Measurements from ENCODE around the gene SAMD1. TPM values are rescaled to one million over a fixed set of nuclear protein-coding genes. Genes with fewer than 3 reads are reported as not detected.

SAMD1 gene
- total RNA-seq, 1 experiment from 2014 or later = 64.1 TPM

GRCh38 chr19:14118165-14119051 lies 27.9 kb upstream of the SAMD1 start:
- H3K36me3 ChIP-seq = peaks cover 35% of the 10 kb centered on the region
- DNase-seq (ENCODE audit: low read depth in 1 of 2, low spot score in 2 of 2) = peak in 1 of 2 experiments; percentile 31
- H3K27ac ChIP-seq = peak overlapping the region; percentile 29
- no peaks in the 10 kb centered on the region for H3K27me3 ChIP-seq (replicated peaks)
- 0 out of 2 replicates have a peak, but pooled peaks cover 4% of the 10 kb centered on the region for H3K9me3 ChIP-seq (replicated peaks)
- peaks cover 15% of the 10 kb centered on the region for H3K4me1 ChIP-seq (replicated peaks)
- peak overlapping the region; percentile 68 for H3K4me3 ChIP-seq

- H3K36me3 ChIP-seq = peaks cover 32% of the 10 kb centered on the region
- no peaks in the 10 kb centered on the region for H3K27me3 ChIP-seq (replicated peaks)
- peaks cover 15% of the 10 kb centered on the region for H3K4me1 ChIP-seq (replicated peaks)
- H3K4me3 ChIP-seq = peak within 1 kb of the TSS; percentile 68
- DNase-seq (ENCODE audit: low read depth in 1 of 2, low spot score in 2 of 2) = peak; percentile 96 to 99
- H3K9me3 ChIP-seq (replicated peaks) = 0 out of 2 replicates have a peak, but pooled peaks cover 4% of the 10 kb centered on the region
- peak within 1 kb of the TSS; percentile 29 for H3K27ac ChIP-seq
Observed at GRCh38 chr19:14117668-14118164, 27.2 kb upstream of the SAMD1 start, which contains the start of gene PRKACA. TSS of gene PRKACA (minus strand) at chr19:14117762. CDS start at chr19:14117547, 215 bp downstream.

DNA sequence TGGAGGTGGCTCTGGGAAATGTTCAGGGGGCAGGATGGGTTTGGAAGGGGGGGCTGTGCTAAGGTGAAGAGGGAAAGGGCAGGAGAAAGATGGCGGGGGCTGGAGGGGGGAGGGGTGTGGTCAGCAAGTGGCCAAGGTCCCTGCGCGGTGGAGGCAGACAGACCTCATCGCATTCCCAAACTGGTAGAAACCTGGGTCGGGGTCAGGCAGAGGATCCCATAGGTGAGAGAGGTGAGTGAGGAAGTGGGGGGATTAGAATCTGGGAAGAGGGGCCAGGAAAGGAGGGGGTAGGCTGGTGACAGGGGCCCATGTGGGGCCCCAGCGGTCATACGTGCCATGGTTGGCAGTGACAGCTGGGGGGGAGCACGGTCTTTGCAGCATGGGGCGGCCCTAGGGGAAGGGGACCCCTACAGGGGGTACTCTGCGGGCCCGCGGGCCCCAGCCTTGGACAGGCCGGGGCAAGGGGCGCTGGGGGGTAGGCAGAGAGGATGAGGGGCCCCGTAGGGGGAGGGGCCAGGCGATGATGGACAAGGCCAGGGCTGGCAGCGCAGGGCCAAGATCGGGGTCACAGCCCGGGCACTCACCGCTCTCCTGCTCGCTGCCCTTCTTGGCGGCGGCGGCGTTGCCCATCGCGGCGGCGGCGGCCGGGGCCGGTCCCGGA lies 26.5 kb upstream of the SAMD1 start:
- Histone ChIP-seq H3K36me3 (peaks cover 27% of the 10 kb centered on the region), H3K4me1 (replicated peaks) (peaks cover 15% of the 10 kb centered on the region), H3K9me3 (replicated peaks) (0 out of 2 replicates have a peak, but pooled peaks cover 4% of the 10 kb centered on the region), H3K27me3 (replicated peaks) (no peaks in the 10 kb centered on the region), H3K4me3 (peak overlapping the region; percentile 68), H3K27ac (no peak overlapping the region)
- no peak for DNase-seq (ENCODE audit: low read depth in 1 of 2, low spot score in 2 of 2)

DNA sequence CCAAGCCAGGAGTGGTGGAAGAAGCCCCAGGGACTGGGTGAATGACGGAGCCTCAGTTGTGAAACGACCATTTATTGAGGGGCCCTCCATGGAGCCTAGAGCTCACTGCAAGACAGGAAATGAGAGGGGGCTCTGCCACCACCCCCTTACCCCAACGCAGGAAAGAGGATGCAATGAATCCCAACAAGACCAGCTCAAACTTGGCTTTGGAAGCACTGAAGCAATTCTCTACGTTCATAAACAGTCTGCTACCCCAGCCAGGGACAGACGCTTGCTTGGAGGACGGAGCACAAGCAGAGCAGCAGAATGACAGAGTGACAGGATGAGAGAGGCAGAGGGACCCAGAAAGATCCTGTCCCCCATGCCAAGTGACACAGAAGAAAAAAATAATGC lies 26.0 kb upstream of the SAMD1 start:
- 0 out of 2 replicates have a peak, but pooled peaks cover 4% of the 10 kb centered on the region for H3K9me3 ChIP-seq (replicated peaks)
- H3K4me1 ChIP-seq (replicated peaks) = peaks cover 15% of the 10 kb centered on the region
- no peak for DNase-seq (ENCODE audit: low read depth in 1 of 2, low spot score in 2 of 2)
- H3K36me3 ChIP-seq = peaks cover 25% of the 10 kb centered on the region
- H3K27ac ChIP-seq = no peak overlapping the region
- H3K27me3 ChIP-seq (replicated peaks) = no peaks in the 10 kb centered on the region
- peak overlapping the region; percentile 68 for H3K4me3 ChIP-seq

DNA sequence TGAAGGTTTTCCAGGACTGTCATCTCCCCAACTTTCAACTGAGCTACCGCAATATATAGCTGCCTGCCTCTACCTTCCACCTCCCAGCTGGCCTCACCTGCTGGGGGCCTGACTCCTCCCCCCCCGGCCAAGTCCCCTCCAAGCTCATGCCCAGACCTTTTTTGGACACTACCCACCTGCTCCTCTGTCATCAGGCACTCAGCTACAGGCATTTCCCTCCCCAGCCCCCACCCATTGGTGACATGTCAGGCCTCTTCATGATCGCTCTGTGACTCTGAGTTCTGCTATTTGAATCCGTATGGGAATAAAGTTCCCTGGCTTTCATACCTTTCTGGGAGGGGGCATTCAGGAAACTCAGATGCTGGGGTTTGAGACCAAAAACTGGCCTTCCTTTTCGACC lies 25.2 kb upstream of the SAMD1 start:
- Histone ChIP-seq H3K27me3 (replicated peaks) (no peaks in the 10 kb centered on the region), H3K4me1 (replicated peaks) (peaks cover 15% of the 10 kb centered on the region), H3K27ac (no peak overlapping the region), H3K4me3 (no peak overlapping the region), H3K9me3 (replicated peaks) (0 out of 2 replicates have a peak, but pooled peaks cover 4% of the 10 kb centered on the region), H3K36me3 (peaks cover 19% of the 10 kb centered on the region)
- DNase-seq (ENCODE audit: low read depth in 1 of 2, low spot score in 2 of 2) = no peak

GRCh38 chr19:14114854-14115253 lies 24.3 kb upstream of the SAMD1 start:
- Histone ChIP-seq H3K36me3 (peaks cover 10% of the 10 kb centered on the region), H3K9me3 (replicated peaks) (0 out of 2 replicates have a peak, but pooled peaks cover 4% of the 10 kb centered on the region), H3K4me1 (replicated peaks) (peaks cover 15% of the 10 kb centered on the region), H3K27me3 (replicated peaks) (no peaks in the 10 kb centered on the region), H3K4me3 (no peak overlapping the region), H3K27ac (no peak overlapping the region)
- DNase-seq (ENCODE audit: low read depth in 1 of 2, low spot score in 2 of 2) = no peak

GRCh38 chr19:14114439-14114838 lies 23.9 kb upstream of the SAMD1 start:
- no peak for DNase-seq (ENCODE audit: low read depth in 1 of 2, low spot score in 2 of 2)
- H3K27ac ChIP-seq = no peak overlapping the region
- no peaks in the 10 kb centered on the region for H3K27me3 ChIP-seq (replicated peaks)
- H3K4me1 ChIP-seq (replicated peaks) = peaks cover 15% of the 10 kb centered on the region
- H3K9me3 ChIP-seq (replicated peaks) = 0 out of 2 replicates have a peak, but pooled peaks cover 4% of the 10 kb centered on the region
- no peak overlapping the region for H3K4me3 ChIP-seq
- peaks cover 8% of the 10 kb centered on the region for H3K36me3 ChIP-seq

DNA sequence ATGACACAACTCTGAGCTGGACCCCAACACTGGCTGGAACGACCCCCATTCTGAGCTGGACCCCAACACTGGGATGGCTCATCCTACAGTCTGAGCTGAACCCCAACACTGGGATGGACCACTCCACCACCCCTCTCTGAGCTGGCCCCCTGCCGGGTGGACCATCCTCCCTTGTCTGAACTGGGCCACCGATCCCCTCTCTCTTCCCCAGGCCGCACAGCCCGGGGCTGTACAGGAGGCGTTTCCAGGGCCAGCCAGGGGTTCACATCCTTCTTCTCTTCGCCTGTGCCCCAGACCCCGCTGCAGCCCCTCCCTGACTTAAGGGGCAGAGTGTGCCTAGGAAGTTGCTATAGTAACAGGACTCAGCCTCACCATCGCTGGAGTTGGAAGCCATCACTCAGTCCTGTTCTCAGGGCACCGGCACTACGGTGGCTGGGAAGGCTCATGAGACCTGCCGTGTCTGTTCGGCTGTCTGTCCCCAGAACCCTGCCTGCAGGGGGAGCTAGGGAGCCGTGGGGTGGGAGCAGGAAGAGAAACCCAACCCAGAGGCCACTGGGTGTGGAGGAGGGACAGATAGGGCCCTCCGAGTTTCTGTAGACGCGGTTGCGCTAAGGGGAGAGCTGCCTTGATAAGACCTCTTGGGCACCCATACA lies 23.3 kb upstream of the SAMD1 start:
- Histone ChIP-seq H3K27ac (no peak overlapping the region), H3K4me1 (replicated peaks) (peaks cover 14% of the 10 kb centered on the region), H3K27me3 (replicated peaks) (no peaks in the 10 kb centered on the region), H3K36me3 (peaks cover 8% of the 10 kb centered on the region), H3K4me3 (no peak overlapping the region), H3K9me3 (replicated peaks) (0 out of 2 replicates have a peak, but pooled peaks cover 4% of the 10 kb centered on the region)
- no peak for DNase-seq (ENCODE audit: low read depth in 1 of 2, low spot score in 2 of 2)

- Histone ChIP-seq H3K4me1 (replicated peaks) (peaks cover 7% of the 10 kb centered on the region), H3K27ac (no peak overlapping the region), H3K9me3 (replicated peaks) (no peaks in the 10 kb centered on the region), H3K36me3 (peaks cover 2% of the 10 kb centered on the region; the same call in 1 of the 2 replicates), H3K4me3 (no peak overlapping the region), H3K27me3 (replicated peaks) (no peaks in the 10 kb centered on the region)
- DNase-seq (ENCODE audit: low read depth in 1 of 2, low spot score in 2 of 2) = no peak
Observed at GRCh38 chr19:14112809-14113385, 22.3 kb upstream of the SAMD1 start.

DNA sequence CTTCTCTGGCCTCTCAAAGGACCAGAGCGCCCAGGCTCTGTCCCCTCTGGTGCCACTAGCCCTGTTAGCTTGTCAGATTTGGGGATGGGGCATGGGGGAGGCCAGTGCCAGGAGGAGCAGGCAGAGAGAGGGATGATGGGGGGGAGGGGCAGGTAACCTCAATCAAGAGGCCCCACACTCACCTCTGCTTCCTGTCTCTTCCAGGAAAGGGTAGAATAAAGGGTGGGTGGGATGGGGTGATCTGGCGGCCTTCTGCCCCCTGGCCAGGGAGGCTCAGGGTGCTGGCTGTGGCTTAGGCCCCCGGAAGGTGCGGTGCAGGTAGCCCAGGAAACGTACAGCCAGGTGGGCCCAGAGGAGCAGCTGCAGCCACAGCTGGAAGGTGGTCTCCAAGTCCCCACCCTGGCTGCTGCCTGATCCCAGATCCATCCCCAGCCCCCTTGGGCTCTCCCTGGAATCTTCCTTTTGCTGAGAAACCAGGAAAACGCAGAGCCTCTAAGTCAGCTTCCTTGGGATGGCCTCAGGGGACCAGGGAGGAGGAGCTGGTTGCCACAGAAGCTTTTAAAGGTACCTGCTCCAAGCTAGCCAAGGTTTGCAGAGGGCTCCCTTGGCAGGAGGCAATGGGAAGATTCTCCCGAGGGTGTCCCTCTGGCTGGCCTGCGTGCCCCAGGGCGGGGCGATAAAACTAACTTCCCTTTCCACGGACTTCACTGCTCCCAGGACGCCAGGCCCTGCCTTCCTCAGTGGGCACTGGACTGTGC lies 21.7 kb upstream of the SAMD1 start:
- Histone ChIP-seq H3K9me3 (replicated peaks) (no peaks in the 10 kb centered on the region), H3K4me1 (replicated peaks) (peaks cover 7% of the 10 kb centered on the region), H3K27me3 (replicated peaks) (no peaks in the 10 kb centered on the region), H3K36me3 (peaks cover 6% of the 10 kb centered on the region; the same call in 1 of the 2 replicates), H3K27ac (no peak overlapping the region), H3K4me3 (no peak overlapping the region)
- no peak for DNase-seq (ENCODE audit: low read depth in 1 of 2, low spot score in 2 of 2)

DNA sequence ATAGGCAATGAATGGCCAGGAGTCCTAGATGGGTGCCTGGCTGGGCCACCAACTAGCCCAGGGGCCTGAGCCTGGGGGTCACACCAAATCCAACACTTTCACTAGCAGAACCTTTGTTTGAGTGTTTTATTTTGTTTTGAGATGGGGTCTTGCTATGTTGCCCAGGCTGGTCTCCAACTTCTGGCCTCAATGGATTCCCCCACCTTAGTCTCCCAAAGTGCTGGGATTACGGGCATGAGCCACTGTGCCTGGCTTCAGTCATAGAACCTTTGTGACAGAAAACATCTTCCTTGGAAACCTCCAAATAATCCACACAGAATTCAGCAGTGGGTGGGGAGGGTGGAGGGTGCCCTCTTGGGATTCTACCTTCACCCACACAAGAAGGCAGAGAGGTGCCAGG lies 20.9 kb upstream of the SAMD1 start:
- no peaks in the 10 kb centered on the region for H3K9me3 ChIP-seq (replicated peaks)
- no peak for DNase-seq (ENCODE audit: low read depth in 1 of 2, low spot score in 2 of 2)
- H3K27ac ChIP-seq = no peak overlapping the region
- peaks cover 7% of the 10 kb centered on the region; the same call in 1 of the 2 replicates for H3K36me3 ChIP-seq
- no peaks in the 10 kb centered on the region for H3K27me3 ChIP-seq (replicated peaks)
- no peak overlapping the region for H3K4me3 ChIP-seq
- H3K4me1 ChIP-seq (replicated peaks) = peaks cover 4% of the 10 kb centered on the region

- no peaks in the 10 kb centered on the region for H3K9me3 ChIP-seq (replicated peaks)
- H3K4me3 ChIP-seq = no peak overlapping the region
- no peaks in the 10 kb centered on the region for H3K27me3 ChIP-seq (replicated peaks)
- H3K27ac ChIP-seq = no peak overlapping the region
- DNase-seq (ENCODE audit: low read depth in 1 of 2, low spot score in 2 of 2) = no peak
- H3K4me1 ChIP-seq (replicated peaks) = no peaks in the 10 kb centered on the region; the same call in 1 of the 2 replicates
- H3K36me3 ChIP-seq = peaks cover 9% of the 10 kb centered on the region; the same call in 1 of the 2 replicates
Observed at GRCh38 chr19:14110650-14111049, 20.1 kb upstream of the SAMD1 start.
